Activated T-cell treated with anti-CD3 and anti-CD28 coated beads, Interleukin-2, amount 50 U/mL, for 4 hours (primary cell): Measurements from ENCODE around the gene KRT38. TPM values are rescaled to one million over a fixed set of nuclear protein-coding genes. Genes with fewer than 3 reads are reported as not detected.
"Not testable (repeated sequence)": the region's sequence is repeated elsewhere in the genome, so short reads cannot be mapped to it uniquely, and the experiment has no call there.

Experiments
- ATAC-seq, 2 donors: fragments of 200-7000 bp; cut with Tn5 transposase; one replicate each; pipeline ENCODE4 v1.10.0; 2021
- DNase-seq: peaks from one replicate; pipeline ENCODE4 v3.0.0-alpha.2; 2020
- H3K27me3 Mint-ChIP-seq: one replicate; pipeline ENCODE4 v1.8.0; 2021; ENCODE audit warnings: low read depth, mixed read lengths
- H3K36me3 Mint-ChIP-seq: one replicate; pipeline ENCODE4 v1.8.0; 2022; ENCODE audit warnings: mixed read lengths; ENCODE audit not compliant: insufficient read depth
- H3K4me1 Mint-ChIP-seq: one replicate; pipeline ENCODE4 v1.8.0; 2021; ENCODE audit warnings: low read depth, mixed read lengths
- H3K4me3 Mint-ChIP-seq: one replicate; pipeline ENCODE4 v1.8.0; 2021; ENCODE audit warnings: mild to moderate bottlenecking, moderate library complexity, mixed read lengths
- H3K9me3 Mint-ChIP-seq: one replicate; pipeline ENCODE4 v1.8.0; 2021; ENCODE audit warnings: mixed read lengths
- total RNA-seq, 3 donors: library from RNA; stranded (reverse); gene quantifications; one replicate each; pipeline ENCODE4 v1.2.1, GENCODE V29; 2021

Gene KRT38
- total RNA-seq, 3 donors from 2014 or later, result not detected

GRCh38 chr17:41406205-41406604, 34.6 kb downstream of the KRT38 start:
- no peaks in the 10 kb centered on the region for H3K9me3 Mint-ChIP-seq
- no peak for DNase-seq
- no peak overlapping the region for H3K4me3 Mint-ChIP-seq
- H3K36me3 Mint-ChIP-seq, result no peaks in the 10 kb centered on the region
- H3K4me1 Mint-ChIP-seq, result peaks cover 38% of the 10 kb centered on the region
- no peak for ATAC-seq
- H3K27me3 Mint-ChIP-seq, result no peaks in the 10 kb centered on the region

- H3K4me3 Mint-ChIP-seq, result no peak overlapping the region
- H3K9me3 Mint-ChIP-seq, result no peaks in the 10 kb centered on the region
- peak; percentile 11 for DNase-seq
- H3K36me3 Mint-ChIP-seq, result no peaks in the 10 kb centered on the region
- H3K4me1 Mint-ChIP-seq, result peaks cover 38% of the 10 kb centered on the region
- no peaks in the 10 kb centered on the region for H3K27me3 Mint-ChIP-seq
- ATAC-seq, result peak; percentile 89 to 93
Observed at GRCh38 chr17:41404024-41404671, 36.6 kb downstream of the KRT38 start.

GRCh38 chr17:41403404-41404023, 37.3 kb downstream of the KRT38 start:
- Mint-ChIP-seq H3K9me3 (no peaks in the 10 kb centered on the region), H3K36me3 (no peaks in the 10 kb centered on the region), H3K27me3 (no peaks in the 10 kb centered on the region), H3K4me3 (no peak overlapping the region), H3K4me1 (peaks cover 33% of the 10 kb centered on the region)
- DNase-seq (no peak), ATAC-seq (no peak)

GRCh38 chr17:41402161-41402560, 38.6 kb downstream of the KRT38 start:
- H3K4me1 Mint-ChIP-seq, result peaks cover 33% of the 10 kb centered on the region
- ATAC-seq (no peak), DNase-seq (no peak)
- H3K27me3 Mint-ChIP-seq, result no peaks in the 10 kb centered on the region
- H3K9me3 Mint-ChIP-seq, result no peaks in the 10 kb centered on the region
- H3K4me3 Mint-ChIP-seq, result no peak overlapping the region
- no peaks in the 10 kb centered on the region for H3K36me3 Mint-ChIP-seq

DNA sequence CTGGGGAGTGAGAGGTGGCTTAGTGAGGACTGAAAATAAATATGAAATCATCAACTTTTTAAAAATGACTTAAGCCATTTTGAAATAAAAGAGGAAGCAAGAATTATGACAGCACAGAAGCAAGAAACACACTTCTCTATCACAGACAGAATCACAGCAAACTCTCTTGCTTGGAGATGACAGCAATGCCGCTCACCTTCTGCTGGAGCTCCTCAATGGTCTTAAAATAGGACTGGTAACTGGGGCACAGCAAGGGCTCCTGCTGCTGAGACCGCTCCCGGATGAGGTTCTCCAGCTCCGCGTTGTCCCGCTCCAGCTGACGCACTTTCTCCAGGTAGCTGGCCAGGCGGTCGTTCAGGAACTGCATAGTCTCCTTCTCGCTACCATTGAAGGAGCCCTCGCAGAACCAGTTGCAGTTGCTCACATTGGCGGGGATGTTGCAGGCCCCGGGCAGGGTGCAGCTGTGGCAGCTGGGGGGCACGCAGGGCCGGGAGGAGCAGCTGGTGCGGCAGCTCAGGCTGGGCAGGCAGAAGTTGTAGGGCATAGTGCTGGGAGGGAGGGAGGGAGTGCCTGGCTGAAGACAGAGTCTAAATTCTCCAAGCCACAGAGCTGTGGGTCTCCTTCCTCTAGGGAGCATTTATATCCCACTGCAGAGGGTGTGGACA, 43.7 kb downstream of the KRT38 start, which contains the start of gene KRT31:
Gene KRT31, minus strand, starts transcription at position 613 of the 665 bp plus-strand sequence. Its CDS starts 69 bp downstream, at position 544.
- DNase-seq, result no peak
- H3K36me3 Mint-ChIP-seq, result no peaks in the 10 kb centered on the region
- peaks cover 8% of the 10 kb centered on the region for H3K4me1 Mint-ChIP-seq
- H3K4me3 Mint-ChIP-seq, result no peak within 1 kb of the TSS
- no peaks in the 10 kb centered on the region for H3K9me3 Mint-ChIP-seq
- no peak for ATAC-seq
- H3K27me3 Mint-ChIP-seq, result peaks cover 4% of the 10 kb centered on the region

- DNase-seq, result no peak
- Mint-ChIP-seq H3K4me3 (no peak overlapping the region), H3K9me3 (no peaks in the 10 kb centered on the region), H3K36me3 (no peaks in the 10 kb centered on the region), H3K27me3 (peaks cover 7% of the 10 kb centered on the region), H3K4me1 (peaks cover 7% of the 10 kb centered on the region)
- no peak for ATAC-seq
Observed at GRCh38 chr17:41396340-41396739, 44.4 kb downstream of the KRT38 start.

DNA sequence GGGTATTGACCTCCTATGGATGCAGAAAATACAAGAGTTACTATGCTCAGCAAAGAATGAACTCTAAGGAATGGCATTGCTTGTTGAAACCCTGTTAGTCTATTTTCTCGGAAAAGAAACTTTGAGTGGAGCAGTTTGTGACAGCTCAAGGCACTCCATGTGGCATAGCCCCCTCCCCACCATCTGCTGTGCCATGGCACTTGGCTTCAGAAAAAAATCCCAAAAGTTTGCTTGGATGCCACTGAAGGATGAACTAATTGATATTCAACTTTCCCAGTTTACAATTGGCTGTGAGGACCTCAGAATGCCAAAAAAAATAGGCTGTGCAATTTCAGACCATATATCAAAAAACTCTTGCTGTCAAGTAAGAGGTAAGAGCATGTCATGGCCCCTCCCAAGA, 45.2 kb downstream of the KRT38 start:
- no peak overlapping the region for H3K4me3 Mint-ChIP-seq
- no peak for ATAC-seq
- DNase-seq, result no peak
- H3K36me3 Mint-ChIP-seq, result no peaks in the 10 kb centered on the region
- H3K9me3 Mint-ChIP-seq, result no peaks in the 10 kb centered on the region
- H3K27me3 Mint-ChIP-seq, result peaks cover 7% of the 10 kb centered on the region
- peaks cover 7% of the 10 kb centered on the region for H3K4me1 Mint-ChIP-seq

DNA sequence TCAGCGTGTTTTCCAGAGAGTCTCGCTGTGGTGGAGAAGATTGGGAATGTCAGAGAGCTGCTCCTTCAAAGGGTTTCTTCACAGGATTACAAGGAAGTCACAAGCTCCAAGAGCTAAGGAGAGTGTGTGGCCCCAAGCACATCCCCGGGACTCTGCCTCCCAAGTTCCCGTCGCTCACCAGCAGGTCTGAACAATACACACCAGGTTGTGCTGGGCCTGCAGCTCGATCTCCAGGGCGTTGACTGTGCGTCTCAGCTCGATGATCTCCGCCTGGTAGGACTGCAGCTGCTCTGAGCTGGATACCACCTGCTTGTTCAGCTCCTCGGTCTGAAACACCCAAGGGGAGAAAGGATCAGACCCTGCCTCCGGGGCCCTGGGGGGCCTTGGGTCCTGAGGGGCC, 45.7 kb downstream of the KRT38 start:
- not testable (repeated sequence) for H3K9me3 Mint-ChIP-seq, DNase-seq, H3K36me3 Mint-ChIP-seq, ATAC-seq, H3K27me3 Mint-ChIP-seq, H3K4me1 Mint-ChIP-seq, H3K4me3 Mint-ChIP-seq

- H3K36me3 Mint-ChIP-seq, result no peaks in the 10 kb centered on the region
- H3K27me3 Mint-ChIP-seq, result peaks cover 7% of the 10 kb centered on the region
- H3K9me3 Mint-ChIP-seq, result no peaks in the 10 kb centered on the region
- no peak for ATAC-seq
- peaks cover 4% of the 10 kb centered on the region for H3K4me1 Mint-ChIP-seq
- H3K4me3 Mint-ChIP-seq, result no peak overlapping the region
- DNase-seq, result no peak
Observed at GRCh38 chr17:41394254-41394996, 46.4 kb downstream of the KRT38 start.

- DNase-seq (no peak), ATAC-seq (no peak)
- Mint-ChIP-seq H3K4me3 (no peak overlapping the region), H3K36me3 (no peaks in the 10 kb centered on the region), H3K27me3 (peaks cover 7% of the 10 kb centered on the region), H3K4me1 (no peaks in the 10 kb centered on the region), H3K9me3 (no peaks in the 10 kb centered on the region)
Observed at GRCh38 chr17:41393826-41394225, 47.0 kb downstream of the KRT38 start.

- Mint-ChIP-seq H3K4me1 (no peaks in the 10 kb centered on the region), H3K36me3 (no peaks in the 10 kb centered on the region), H3K27me3 (peaks cover 7% of the 10 kb centered on the region), H3K4me3 (no peak overlapping the region), H3K9me3 (no peaks in the 10 kb centered on the region)
- DNase-seq, result no peak
- ATAC-seq, result no peak
Observed at GRCh38 chr17:41393294-41393693, 47.5 kb downstream of the KRT38 start.

DNA sequence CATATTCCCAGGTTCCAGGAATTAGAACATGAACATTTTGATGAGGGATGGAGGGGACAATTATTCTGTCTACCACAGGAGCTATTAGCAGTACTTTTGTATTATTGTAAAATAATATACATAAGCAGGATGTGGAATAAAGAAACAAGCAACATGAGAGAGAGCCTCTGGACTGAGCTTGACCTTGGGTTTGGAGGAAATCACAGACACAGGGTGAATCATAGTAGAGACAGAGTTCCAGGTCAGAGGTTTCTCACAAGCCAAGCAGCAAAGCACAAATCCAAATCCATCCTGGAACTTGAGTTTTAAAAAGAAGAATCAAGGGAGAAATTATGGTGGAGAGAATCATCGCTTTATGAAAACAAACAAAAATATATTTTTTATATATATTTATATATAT, 48.5 kb downstream of the KRT38 start:
- H3K4me3 Mint-ChIP-seq, result no peak overlapping the region
- peaks cover 5% of the 10 kb centered on the region for H3K9me3 Mint-ChIP-seq
- H3K4me1 Mint-ChIP-seq, result no peaks in the 10 kb centered on the region
- ATAC-seq (no peak), DNase-seq (no peak)
- H3K36me3 Mint-ChIP-seq, result no peaks in the 10 kb centered on the region
- H3K27me3 Mint-ChIP-seq, result peaks cover 9% of the 10 kb centered on the region

- H3K9me3 Mint-ChIP-seq, result peaks cover 10% of the 10 kb centered on the region
- no peaks in the 10 kb centered on the region for H3K36me3 Mint-ChIP-seq
- ATAC-seq (no peak), DNase-seq (no peak)
- no peaks in the 10 kb centered on the region for H3K4me1 Mint-ChIP-seq
- H3K27me3 Mint-ChIP-seq, result peaks cover 9% of the 10 kb centered on the region
- no peak overlapping the region for H3K4me3 Mint-ChIP-seq
Observed at GRCh38 chr17:41391535-41391934, 49.2 kb downstream of the KRT38 start.

GRCh38 chr17:41390411-41390938, 50.3 kb downstream of the KRT38 start:
- ATAC-seq (no peak), DNase-seq (no peak)
- Mint-ChIP-seq H3K4me3 (no peak overlapping the region), H3K36me3 (no peaks in the 10 kb centered on the region), H3K9me3 (peaks cover 15% of the 10 kb centered on the region), H3K4me1 (no peaks in the 10 kb centered on the region), H3K27me3 (peaks cover 9% of the 10 kb centered on the region)
